Testis (tissue), 2 donors: ENCODE results near the gene HIRA.

Experiments used
- POLR2A ChIP-seq: fragments of 450-650 bp; IDR thresholded peaks from one replicate; pipeline ENCODE4 v1.6.1; 2017; ENCODE audit warnings: antibody characterized with exemption, mild to moderate bottlenecking, moderate library complexity
- TF ChIP-seq, protein P1 (sequence below), 3 experiments: fragments of 450-650 bp in 2 of 3; fragments of 200-600 bp in 1 of 3; sonication (generic) in 1 of 3; IDR thresholded peaks; one replicate each; pipeline ENCODE4 v1.5.1; 2016 to 2019; ENCODE audit warnings: antibody characterized with exemption in 3 of 3, mild to moderate bottlenecking in 2 of 3, moderate library complexity in 1 of 3

DNA sequence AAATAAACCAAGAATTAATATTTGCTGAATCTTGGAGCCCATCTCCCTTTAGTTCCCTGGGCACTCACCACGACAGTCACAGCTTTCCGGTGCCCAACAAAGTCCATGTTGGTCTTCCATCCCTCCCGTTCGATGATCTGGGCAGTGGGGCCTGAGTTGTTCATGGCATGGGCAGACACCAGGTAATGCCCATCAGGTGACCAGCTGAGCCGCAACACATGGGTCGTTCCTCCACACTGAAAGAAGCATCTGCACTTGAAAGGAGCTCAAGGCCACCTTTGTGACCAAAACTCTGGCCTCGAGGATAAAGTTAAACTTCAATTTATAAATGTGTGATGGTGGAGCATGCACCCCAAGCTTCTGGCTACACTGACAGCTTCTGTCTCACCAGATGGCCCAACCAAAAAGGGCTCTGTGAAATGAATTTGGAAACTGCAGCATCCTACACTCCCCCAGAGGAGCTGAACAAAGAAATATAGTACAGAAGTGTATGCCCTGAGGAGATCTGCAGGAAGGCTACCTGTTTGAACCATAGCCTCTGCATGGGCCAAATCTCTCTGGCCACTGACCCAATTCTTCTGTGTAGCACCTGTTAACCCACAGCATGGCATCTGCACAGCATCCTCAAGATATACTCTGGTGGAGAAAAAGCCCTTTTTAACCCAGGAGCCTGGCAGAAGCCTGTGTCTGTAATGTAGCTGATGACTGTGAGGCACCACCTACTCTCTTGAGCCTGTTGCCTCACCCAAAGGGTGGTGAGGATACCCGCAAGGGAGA is 37.1 kb downstream of the HIRA start:
- TF ChIP-seq, protein P1, sequence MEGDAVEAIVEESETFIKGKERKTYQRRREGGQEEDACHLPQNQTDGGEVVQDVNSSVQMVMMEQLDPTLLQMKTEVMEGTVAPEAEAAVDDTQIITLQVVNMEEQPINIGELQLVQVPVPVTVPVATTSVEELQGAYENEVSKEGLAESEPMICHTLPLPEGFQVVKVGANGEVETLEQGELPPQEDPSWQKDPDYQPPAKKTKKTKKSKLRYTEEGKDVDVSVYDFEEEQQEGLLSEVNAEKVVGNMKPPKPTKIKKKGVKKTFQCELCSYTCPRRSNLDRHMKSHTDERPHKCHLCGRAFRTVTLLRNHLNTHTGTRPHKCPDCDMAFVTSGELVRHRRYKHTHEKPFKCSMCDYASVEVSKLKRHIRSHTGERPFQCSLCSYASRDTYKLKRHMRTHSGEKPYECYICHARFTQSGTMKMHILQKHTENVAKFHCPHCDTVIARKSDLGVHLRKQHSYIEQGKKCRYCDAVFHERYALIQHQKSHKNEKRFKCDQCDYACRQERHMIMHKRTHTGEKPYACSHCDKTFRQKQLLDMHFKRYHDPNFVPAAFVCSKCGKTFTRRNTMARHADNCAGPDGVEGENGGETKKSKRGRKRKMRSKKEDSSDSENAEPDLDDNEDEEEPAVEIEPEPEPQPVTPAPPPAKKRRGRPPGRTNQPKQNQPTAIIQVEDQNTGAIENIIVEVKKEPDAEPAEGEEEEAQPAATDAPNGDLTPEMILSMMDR (IDR thresholded peaks at IDR 0.05) = no peak
- no peak for TF ChIP-seq POLR2A
